Measurements from ENCODE around the gene ADAM17.

ADAM17 gene

GRCh38 chr2:9440058-9440727 is 115.4 kb downstream of the ADAM17 start:
- no peak overlapping the region for H3K27ac ChIP-seq
- no peak overlapping the region for H3K4me3 ChIP-seq

GRCh38 chr2:9439536-9439935 is 116.1 kb downstream of the ADAM17 start:
- Histone ChIP-seq H3K4me3 (no peak overlapping the region), H3K27ac (no peak overlapping the region)

Data from skin epidermis (tissue), 12 donors.